Measurements from ENCODE around the gene CDCP1.

GRCh38 chr3:45033791-45034190 lies 112.4 kb downstream of the CDCP1 start:
- TF ChIP-seq CTCF (conservative IDR thresholded peaks at IDR 0.05) = no peak
- TF ChIP-seq EZH2 (IDR thresholded peaks at IDR 0.05; ENCODE audit: low read depth) = no peak

All from PC-9 (cell line).